NCI-H748 treated with DMSO at 0.1 percent for 48 hours (cell line): ENCODE data around the gene THY1.
A peak's percentile ranks its signal among the peaks of the same experiment; 100 is the strongest.
"Not testable (repeated sequence)": the region's sequence is repeated elsewhere in the genome, so short reads cannot be mapped to it uniquely, and the experiment has no call there.

Experiments used
- DNase-seq: peaks from one replicate; lab custom pipeline; 2025; lab: John Stamatoyannopoulos, UW

Gene THY1

GRCh38 chr11:119422809-119423508, at the start of gene THY1:
Gene THY1, minus strand, starts transcription at chr11:119423172. Its CDS starts 2,267 bp downstream, at chr11:119420905.
- DNase-seq = peak; percentile 9

- DNase-seq = no peak
Observed at GRCh38 chr11:119472186-119472855, 49.3 kb upstream of the THY1 start.

GRCh38 chr11:119471329-119471728, 48.4 kb upstream of the THY1 start:
- no peak for DNase-seq

- no peak for DNase-seq
Observed at GRCh38 chr11:119470317-119471291, 47.6 kb upstream of the THY1 start.

GRCh38 chr11:119469506-119469905, 46.5 kb upstream of the THY1 start:
- DNase-seq = no peak

- no peak for DNase-seq
Observed at GRCh38 chr11:119468511-119468910, 45.5 kb upstream of the THY1 start.

GRCh38 chr11:119461229-119461963, 38.4 kb upstream of the THY1 start:
- no peak for DNase-seq

- no peak for DNase-seq
Observed at GRCh38 chr11:119460582-119460981, 37.6 kb upstream of the THY1 start.

GRCh38 chr11:119460097-119460496, 37.1 kb upstream of the THY1 start:
- DNase-seq = no peak

- no peak for DNase-seq
Observed at GRCh38 chr11:119459293-119459976, 36.5 kb upstream of the THY1 start.

- DNase-seq = not testable (repeated sequence)
Observed at GRCh38 chr11:119455708-119456107, 32.7 kb upstream of the THY1 start.

GRCh38 chr11:119455241-119455640, 32.3 kb upstream of the THY1 start:
- DNase-seq = not testable (repeated sequence)

- DNase-seq = no peak
Observed at GRCh38 chr11:119453881-119454280, 30.9 kb upstream of the THY1 start.

GRCh38 chr11:119450590-119451326, 27.8 kb upstream of the THY1 start:
- no peak for DNase-seq

GRCh38 chr11:119449498-119449897, 26.5 kb upstream of the THY1 start:
- no peak for DNase-seq

- DNase-seq = no peak
Observed at GRCh38 chr11:119448380-119448779, 25.4 kb upstream of the THY1 start.

- no peak for DNase-seq
Observed at GRCh38 chr11:119447664-119448242, 24.8 kb upstream of the THY1 start.

GRCh38 chr11:119446871-119447663, 24.1 kb upstream of the THY1 start:
- no peak for DNase-seq

GRCh38 chr11:119446434-119446833, 23.5 kb upstream of the THY1 start:
- DNase-seq = no peak
